Peyer's patch (tissue), 4 donors: ENCODE measurements around the gene P2RX7. TPM values are rescaled to one million over a fixed set of nuclear protein-coding genes. Genes with fewer than 3 reads are reported as not detected.
A peak's percentile ranks its signal among the peaks of the same experiment; 100 is the strongest.

Experiments used
- DNase-seq, 3 donors: peaks; one replicate each; pipeline ENCODE4 v3.0.0-alpha.2; 2017 to 2019
- H3K27ac ChIP-seq, 4 donors: fragments of 200-600 bp; sonication (generic); one replicate each; pipeline ENCODE4 v1.5.1; 2016 to 2019
- H3K27me3 ChIP-seq, 2 donors: fragments of 200-600 bp; sonication (generic); one replicate each; pipeline ENCODE4 v1.5.1; 2019
- H3K36me3 ChIP-seq, 3 donors: fragments of 200-600 bp; sonication (generic); one replicate each; pipeline ENCODE4 v1.5.1; 2016 to 2019
- H3K4me1 ChIP-seq, 4 donors: fragments of 200-600 bp; sonication (generic); one replicate each; pipeline ENCODE4 v1.5.1; 2016 to 2019
- H3K4me3 ChIP-seq, 4 donors: fragments of 200-600 bp; sonication (generic); 1 replicate in 3 of 4; 2 replicates in 1 of 4; pipeline ENCODE4 v1.5.1; 2016 to 2019; ENCODE audit warnings: mild to moderate bottlenecking in 1 of 4
- H3K9me3 ChIP-seq, 4 donors: fragments of 200-600 bp; sonication (generic); one replicate each; pipeline ENCODE4 v1.5.1; 2016 to 2019; ENCODE audit warnings: mild to moderate bottlenecking in 1 of 4
- CTCF ChIP-seq, 6 experiments: fragments of 450-650 bp in 4 of 6; fragments of 200-600 bp in 2 of 6; sonication (generic) in 1 of 6; IDR thresholded peaks; one replicate each; pipeline ENCODE4 v1.5.1; 2017 to 2019; ENCODE audit warnings: antibody characterized with exemption in 6 of 6, mild to moderate bottlenecking in 3 of 6, moderate library complexity in 1 of 6
- POLR2A ChIP-seq, 2 donors: fragments of 450-650 bp; IDR thresholded peaks; one replicate each; pipeline ENCODE4 v1.5.1; 2017; ENCODE audit warnings: antibody characterized with exemption in 2 of 2, mild to moderate bottlenecking in 2 of 2, moderate library complexity in 2 of 2
- total RNA-seq, 4 donors: library from RNA; depleted of rRNA; stranded (reverse); fragments of >200 nt; gene quantifications; one replicate each; pipeline ENCODE4 v1.1.0, GENCODE V29; 2016

P2RX7 gene
- total RNA-seq, 4 donors from 2014 or later = 1.0 to 9.1 (median 1.7) TPM; not detected in 1

GRCh38 chr12:121216102-121216501 is 83.4 kb downstream of the P2RX7 start:
- TF ChIP-seq CTCF (IDR thresholded peaks at IDR 0.05) (no peak), POLR2A (IDR thresholded peaks at IDR 0.05) (no peak)
- peaks cover 0 to 54% (median 9%) of the 10 kb centered on the region in 4 donors for H3K4me1 ChIP-seq
- H3K36me3 ChIP-seq = peaks cover 0 to 10% (median 0%) of the 10 kb centered on the region in 3 donors
- H3K9me3 ChIP-seq = no peaks in the 10 kb centered on the region
- DNase-seq = no peak
- H3K27me3 ChIP-seq = no peaks in the 10 kb centered on the region
- H3K4me3 ChIP-seq = no peak overlapping the region
- H3K27ac ChIP-seq = peak overlapping the region in 3 of 4 donors; percentile 72 to 95 (median 93)

- Histone ChIP-seq H3K4me3 (peak overlapping the region in 2 of 4 donors; percentile 20 to 24), H3K9me3 (no peaks in the 10 kb centered on the region), H3K36me3 (peaks cover 0 to 19% (median 0%) of the 10 kb centered on the region in 3 donors), H3K4me1 (peaks cover 0 to 45% (median 9%) of the 10 kb centered on the region in 4 donors), H3K27ac (peak overlapping the region in 3 of 4 donors; percentile 72 to 95 (median 93)), H3K27me3 (no peaks in the 10 kb centered on the region)
- TF ChIP-seq CTCF (IDR thresholded peaks at IDR 0.05) (no peak), POLR2A (IDR thresholded peaks at IDR 0.05) (peak in 1 of 2 donors; percentile 69)
- DNase-seq = peak in 2 of 3 donors; percentile 71 to 81
Observed at GRCh38 chr12:121217063-121217462, 84.4 kb downstream of the P2RX7 start.

- Histone ChIP-seq H3K27ac (peak overlapping the region in 3 of 4 donors; percentile 72 to 95 (median 93)), H3K9me3 (no peaks in the 10 kb centered on the region), H3K4me1 (peaks cover 0 to 45% (median 10%) of the 10 kb centered on the region in 4 donors), H3K36me3 (peaks cover 0 to 22% (median 0%) of the 10 kb centered on the region in 3 donors), H3K27me3 (no peaks in the 10 kb centered on the region), H3K4me3 (peak overlapping the region in 2 of 4 donors; percentile 3 to 24)
- peak in 2 of 3 donors; percentile 64 to 69 for DNase-seq
- TF ChIP-seq CTCF (IDR thresholded peaks at IDR 0.05) = peak in 1 of 6 experiments; percentile 13
- TF ChIP-seq POLR2A (IDR thresholded peaks at IDR 0.05) = peak; percentile 15 to 65
Observed at GRCh38 chr12:121217761-121218160, 85.1 kb downstream of the P2RX7 start.

GRCh38 chr12:121218588-121219352 is 86.1 kb downstream of the P2RX7 start:
- H3K27me3 ChIP-seq = no peaks in the 10 kb centered on the region
- TF ChIP-seq POLR2A (IDR thresholded peaks at IDR 0.05) (no peak), CTCF (IDR thresholded peaks at IDR 0.05) (no peak)
- no peaks in the 10 kb centered on the region for H3K9me3 ChIP-seq
- DNase-seq = peak in 1 of 3 donors; percentile 61
- H3K4me1 ChIP-seq = peaks cover 0 to 45% (median 15%) of the 10 kb centered on the region in 4 donors
- H3K27ac ChIP-seq = peak overlapping the region in 3 of 4 donors; percentile 72 to 95 (median 93)
- H3K36me3 ChIP-seq = peaks cover 0 to 31% (median 0%) of the 10 kb centered on the region in 3 donors
- H3K4me3 ChIP-seq = peak overlapping the region in 2 of 4 donors; percentile 3 to 17

GRCh38 chr12:121219353-121219986 is 86.8 kb downstream of the P2RX7 start:
- no peak for DNase-seq
- no peak overlapping the region for H3K4me3 ChIP-seq
- peaks cover 0 to 41% (median 14%) of the 10 kb centered on the region in 4 donors for H3K4me1 ChIP-seq
- peaks cover 0 to 35% (median 0%) of the 10 kb centered on the region in 3 donors for H3K36me3 ChIP-seq
- no peak overlapping the region for H3K27ac ChIP-seq
- H3K9me3 ChIP-seq = no peaks in the 10 kb centered on the region
- H3K27me3 ChIP-seq = no peaks in the 10 kb centered on the region
- no peak for TF ChIP-seq CTCF (IDR thresholded peaks at IDR 0.05)
- no peak for TF ChIP-seq POLR2A (IDR thresholded peaks at IDR 0.05)
